AG20443 (cell line): ENCODE results near the gene WASF2.
"Not testable (repeated sequence)": the region's sequence is repeated elsewhere in the genome, so short reads cannot be mapped to it uniquely, and the experiment has no call there.

Experiments used
- DNase-seq: peaks from one replicate; pipeline ENCODE4 v3.0.0; 2012; ENCODE audit warnings: low spot score, mixed read lengths

The WASF2 gene

DNA sequence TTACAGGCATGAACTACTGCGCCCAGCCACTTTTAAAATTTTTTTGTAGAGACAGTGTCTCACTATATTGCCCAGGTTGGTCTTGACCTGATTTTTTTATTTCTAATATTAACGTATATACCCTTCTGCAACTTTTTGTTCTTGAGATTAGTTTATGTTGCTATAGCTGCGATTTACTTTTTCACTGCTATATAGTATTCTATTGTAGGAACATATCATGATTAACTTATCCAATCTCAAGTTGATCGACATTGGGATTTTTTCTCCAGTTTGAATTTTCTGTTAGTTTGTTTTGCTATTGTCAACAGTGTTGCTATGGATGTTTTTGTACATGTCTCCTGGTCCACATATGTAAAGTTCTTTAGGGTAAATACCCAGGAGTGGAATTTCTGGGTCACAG, 35.4 kb downstream of the WASF2 start:
- DNase-seq, result no peak

GRCh38 chr1:27451343-27451742, 38.6 kb downstream of the WASF2 start:
- no peak for DNase-seq

DNA sequence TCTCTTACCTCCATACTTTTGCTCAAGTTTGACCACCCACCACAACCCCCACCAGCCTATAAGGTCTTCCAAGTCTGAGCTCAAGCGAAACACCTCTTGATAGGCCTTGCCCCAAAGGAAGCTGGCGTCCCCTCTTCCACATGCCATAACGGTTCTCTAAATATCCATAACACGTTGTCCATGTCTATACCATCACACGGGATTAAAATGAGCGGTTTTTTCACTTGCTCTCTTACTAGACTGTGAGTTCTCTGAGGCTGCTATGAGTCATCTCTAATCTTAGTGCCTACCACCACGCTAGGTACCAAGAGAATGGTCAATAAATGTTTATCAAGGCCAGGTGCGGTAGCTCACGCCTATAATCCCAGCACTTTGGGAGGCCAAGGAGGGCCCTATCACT, 41.0 kb downstream of the WASF2 start:
- DNase-seq, result no peak

- no peak for DNase-seq
These were observed 42.1 kb downstream of the WASF2 start for GRCh38 chr1:27447883-27448282.

DNA sequence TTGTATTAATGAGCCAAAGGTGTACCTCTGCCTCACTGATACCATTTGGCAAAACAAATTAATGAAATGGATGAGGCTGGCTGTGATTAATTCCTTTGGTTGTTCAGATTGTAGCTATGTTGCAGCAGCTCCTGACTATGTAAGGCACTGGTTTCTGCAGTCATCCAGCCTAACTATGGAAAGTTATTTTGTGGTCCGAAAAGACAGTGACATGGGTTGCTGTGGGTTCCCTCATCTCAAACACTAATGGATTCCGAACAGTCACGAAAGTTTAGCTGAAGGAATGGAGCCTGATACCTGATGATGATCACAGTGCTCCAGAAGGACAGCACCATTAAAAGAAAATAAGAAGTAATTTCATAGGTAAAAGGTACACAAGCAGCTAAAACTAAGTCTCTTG, 42.6 kb downstream of the WASF2 start:
- DNase-seq, result no peak

DNA sequence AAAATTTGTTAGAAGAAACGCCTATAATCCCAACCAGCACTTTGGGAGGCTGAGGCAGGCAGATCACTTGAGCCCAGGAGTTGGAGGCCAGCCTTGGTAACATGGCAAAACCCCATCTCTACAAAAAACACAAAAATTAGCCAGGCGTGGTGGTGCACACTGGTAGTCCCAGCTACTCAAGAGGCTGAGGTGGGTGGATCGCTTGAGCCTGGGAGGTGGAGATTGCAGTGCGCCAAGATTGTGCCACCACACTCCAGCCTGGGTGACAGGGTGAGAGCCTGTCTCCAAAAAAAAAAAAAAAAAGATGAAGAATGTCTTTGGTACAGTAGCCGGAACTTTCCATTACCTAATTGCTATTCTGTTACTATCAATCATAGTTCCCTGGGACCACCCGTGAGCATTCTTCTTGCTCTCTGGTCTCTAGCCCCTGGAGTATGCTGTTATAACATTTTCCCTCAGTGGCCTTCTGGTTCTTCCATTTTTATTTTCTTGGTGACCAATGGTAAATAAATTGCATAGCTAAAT, 43.4 kb downstream of the WASF2 start:
- DNase-seq, result no peak

DNA sequence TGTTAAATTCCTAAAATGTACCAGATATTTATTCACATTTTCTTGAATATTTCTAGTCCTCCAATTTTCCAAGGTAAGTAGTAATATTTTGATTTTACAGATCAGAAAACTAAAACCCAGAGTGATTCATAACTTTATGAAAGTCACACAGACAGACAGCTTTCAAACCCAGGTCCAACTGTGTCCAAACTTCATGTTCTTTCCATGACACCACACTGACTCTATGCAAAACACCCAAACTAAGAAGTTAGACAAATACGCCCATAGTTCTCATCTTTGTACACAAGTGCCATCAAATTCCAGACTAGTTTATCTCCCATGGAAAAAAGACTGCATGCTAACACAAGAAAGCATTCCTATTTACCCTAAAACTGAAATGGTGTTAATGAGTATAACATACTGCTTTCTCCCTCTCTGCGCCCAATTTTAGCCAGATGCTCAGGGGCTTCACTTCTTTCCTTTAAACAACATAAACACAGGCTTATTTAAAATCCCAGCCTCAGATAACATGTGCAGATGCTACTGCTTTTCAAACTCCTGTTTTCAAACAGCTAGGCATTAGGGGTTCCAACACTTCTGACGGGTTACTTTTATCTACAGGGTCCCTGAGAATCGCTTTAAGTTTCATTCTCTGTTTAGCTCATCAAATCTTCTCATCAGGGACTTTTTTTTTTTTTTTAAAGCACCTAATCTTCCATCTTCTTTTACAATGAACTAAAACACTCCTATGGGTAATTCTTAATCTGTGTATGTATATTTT, 44.6 kb downstream of the WASF2 start:
- DNase-seq, result no peak

- DNase-seq, result no peak
These were observed 45.3 kb downstream of the WASF2 start for GRCh38 chr1:27444632-27445031.

- no peak for DNase-seq
These were observed 50.8 kb downstream of the WASF2 start for GRCh38 chr1:27439150-27439549.

GRCh38 chr1:27438621-27439061, 51.3 kb downstream of the WASF2 start:
- DNase-seq, result no peak

DNA sequence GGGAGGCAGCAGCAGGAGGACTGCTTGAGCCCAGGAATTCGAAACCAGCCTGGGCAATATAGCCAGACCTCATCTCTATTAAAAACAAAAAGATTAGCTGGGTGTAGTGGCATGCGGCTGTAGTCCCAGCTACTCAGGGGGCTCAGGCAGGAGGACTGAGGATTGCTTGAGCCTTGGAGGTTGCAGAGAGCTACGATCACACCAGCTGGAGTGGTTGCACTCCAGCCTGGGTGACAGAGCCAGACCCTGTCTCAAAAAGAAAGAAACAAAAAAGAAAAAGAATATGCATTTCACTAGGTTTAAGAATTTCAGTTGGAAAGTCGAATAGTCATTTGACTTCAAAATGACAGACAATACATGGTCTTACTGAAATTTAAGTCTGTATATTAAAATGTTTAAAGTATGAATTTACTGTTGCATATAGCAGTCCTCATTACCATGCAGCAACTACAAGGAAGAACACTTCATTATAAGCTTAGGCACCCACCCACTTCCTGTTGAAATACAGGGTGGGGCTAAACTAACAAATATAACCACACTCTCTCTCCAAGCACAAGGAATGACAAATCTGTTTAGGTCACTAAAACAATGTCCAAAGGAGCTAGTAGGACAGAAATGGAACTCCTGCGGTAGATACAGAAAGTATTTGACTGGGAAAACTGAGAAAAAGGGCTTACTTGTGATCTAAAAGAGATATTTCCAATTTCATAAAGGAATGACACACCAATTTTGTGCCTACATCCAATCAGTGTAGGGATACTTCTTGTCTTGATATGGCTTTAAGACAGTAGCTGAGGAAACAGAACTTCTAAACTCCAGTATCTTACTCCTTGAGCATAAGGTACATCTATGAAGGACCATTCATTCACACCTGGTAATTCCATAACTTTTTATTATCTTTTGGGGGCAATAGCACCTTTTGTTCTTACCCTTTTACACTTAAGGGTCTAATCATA, 53.5 kb downstream of the WASF2 start:
- DNase-seq, result peak; percentile 75

GRCh38 chr1:27435566-27436203, 54.3 kb downstream of the WASF2 start:
- no peak for DNase-seq

- DNase-seq, result no peak
These were observed 56.3 kb downstream of the WASF2 start for GRCh38 chr1:27433706-27434105.

DNA sequence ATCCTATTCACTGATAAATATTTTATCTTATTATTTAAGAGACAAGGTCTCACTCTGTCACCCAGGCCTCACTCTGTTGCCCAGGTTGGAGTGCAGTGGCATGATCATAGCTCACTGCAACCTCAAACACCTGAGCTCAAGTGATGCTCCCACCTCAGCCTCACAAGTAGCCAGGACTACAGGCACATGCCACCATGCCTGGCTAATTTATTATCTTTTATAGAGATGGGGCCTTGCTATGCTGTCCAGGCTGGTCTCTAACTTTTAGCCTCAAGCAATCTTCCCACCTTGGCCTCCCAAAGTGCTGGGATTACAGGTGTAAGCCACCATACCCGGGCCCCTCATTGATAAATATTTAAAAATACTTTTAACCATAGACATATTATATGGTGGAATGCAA, 57.2 kb downstream of the WASF2 start:
- not testable (repeated sequence) for DNase-seq

GRCh38 chr1:27431601-27431940, 58.4 kb downstream of the WASF2 start:
- no peak for DNase-seq

DNA sequence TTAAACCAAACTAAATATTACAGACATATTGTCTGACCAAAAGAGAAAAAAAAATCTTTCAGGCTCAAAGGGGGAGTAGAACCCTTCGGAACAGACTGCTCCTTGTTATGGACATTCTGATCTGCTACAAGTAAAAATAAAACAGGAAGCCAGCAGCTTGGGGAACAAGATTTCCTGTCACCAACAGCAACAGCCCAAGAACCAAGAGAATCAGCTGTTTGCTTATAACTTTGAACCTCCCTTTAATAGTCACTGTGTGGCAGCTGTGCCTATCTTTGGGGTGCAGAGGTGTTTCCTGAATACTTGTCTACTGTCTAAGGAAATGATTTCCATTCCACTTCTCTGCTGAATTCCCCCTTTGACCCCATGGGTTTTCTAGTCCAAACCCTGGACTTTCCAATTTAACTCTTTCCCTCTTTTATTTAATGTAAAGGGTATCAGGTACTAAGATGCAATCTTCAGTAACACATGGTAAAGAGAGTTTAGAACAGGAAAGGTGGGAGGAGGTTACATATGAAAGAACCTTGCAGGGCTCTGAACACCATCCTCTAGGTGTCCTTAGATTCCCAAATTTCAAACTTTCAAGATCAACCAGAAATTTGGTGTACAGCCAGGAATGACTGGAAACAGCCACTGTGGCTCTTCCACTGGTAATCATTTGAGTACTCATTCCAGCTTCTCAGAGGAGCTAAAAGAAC, 58.9 kb downstream of the WASF2 start:
- DNase-seq, result no peak

DNA sequence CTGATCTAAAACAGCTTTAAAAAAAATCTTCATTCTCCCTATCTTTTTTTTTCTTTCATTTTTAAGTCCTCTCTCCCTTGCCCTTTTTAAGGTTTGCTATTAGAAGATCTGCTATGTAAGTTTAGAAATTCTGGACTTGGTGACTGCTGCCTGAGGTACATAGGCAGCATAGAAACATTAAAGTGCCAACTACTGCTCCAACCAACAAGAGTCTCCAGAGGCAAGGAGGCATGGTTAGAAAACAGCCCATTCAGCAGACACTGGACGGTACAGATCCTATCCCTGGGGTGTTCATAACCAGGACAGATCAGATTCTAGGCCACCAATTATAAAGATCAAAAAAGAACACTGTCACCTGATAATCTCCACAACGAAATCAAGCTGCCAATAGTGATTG, 60.9 kb downstream of the WASF2 start:
- DNase-seq, result no peak

GRCh38 chr1:27428316-27429028, 61.5 kb downstream of the WASF2 start:
- peak; percentile 28 for DNase-seq

GRCh38 chr1:27427816-27428315, 62.1 kb downstream of the WASF2 start:
- DNase-seq, result no peak

- no peak for DNase-seq
These were observed 62.6 kb downstream of the WASF2 start for GRCh38 chr1:27427329-27427728.

DNA sequence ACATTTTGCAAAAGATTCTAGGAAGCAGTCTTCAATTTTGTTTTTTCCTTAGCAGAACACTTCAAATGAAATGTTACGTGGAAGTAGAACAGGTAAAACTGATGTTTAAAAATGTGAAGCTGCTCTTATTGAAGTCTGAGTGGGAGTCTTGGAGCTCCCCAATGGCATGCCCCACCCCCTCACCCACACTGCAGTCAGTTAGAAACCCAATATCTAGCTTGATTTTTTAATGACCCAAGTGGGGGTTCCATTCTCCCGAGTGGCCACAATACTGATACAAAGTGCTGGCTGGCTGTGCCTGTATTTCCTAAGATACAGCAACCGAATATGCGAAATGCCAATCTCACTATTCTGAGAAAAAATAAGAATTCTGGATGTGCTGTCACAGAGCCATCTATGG, 66.3 kb downstream of the WASF2 start:
- no peak for DNase-seq
